Suppressor macrophage (primary cell): ENCODE data around the gene CAPN9.
"Not testable (repeated sequence)": the region's sequence is repeated elsewhere in the genome, so short reads cannot be mapped to it uniquely, and the experiment has no call there.

Source experiments
- DNase-seq, 4 experiments: peaks; one replicate each; pipeline ENCODE4 v3.0.0-alpha.2; 2020 to 2022

CAPN9 gene

DNA sequence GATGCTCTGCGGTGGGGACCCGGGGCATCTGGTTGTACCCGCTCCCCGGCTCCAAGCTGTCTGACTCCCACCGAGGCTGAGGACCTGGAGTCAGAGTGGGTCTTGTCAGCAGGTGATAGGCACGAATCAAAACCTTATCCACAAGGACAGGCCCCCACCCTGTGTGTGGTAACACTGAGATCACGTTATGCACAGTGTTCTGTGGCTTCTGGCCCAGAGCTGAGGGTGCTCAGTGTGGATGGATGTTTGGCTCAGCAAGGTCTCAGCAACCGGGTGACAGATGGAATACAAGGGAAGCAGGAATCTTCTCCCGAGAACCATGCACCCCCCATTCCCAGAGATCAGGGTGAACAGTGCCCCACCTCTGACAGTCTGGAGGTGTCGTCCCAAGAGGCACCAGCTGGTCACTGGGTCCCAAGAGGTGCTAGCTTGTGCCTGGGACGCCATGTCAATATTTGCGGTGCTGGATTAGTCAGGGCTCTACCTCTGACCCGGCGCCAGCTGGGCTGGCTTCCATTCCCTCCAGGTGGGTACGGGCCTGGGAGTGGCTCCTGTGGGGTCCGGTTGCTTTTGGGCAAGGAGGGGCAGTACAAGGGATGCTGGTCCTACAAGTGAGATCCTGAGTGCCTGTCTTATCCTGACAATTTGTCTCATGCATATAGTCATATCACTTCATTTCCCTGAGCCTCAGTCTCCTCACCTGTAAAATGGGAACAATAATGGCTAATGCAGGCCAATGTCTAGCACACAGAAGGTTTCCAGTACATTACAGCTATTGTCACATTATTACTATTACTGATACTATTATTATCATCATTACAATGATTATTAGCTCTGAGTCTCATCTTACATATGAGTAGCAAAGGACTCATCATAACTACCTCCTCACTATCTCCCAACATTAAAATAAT is 957 bp downstream of the CAPN9 start:
- no peak for DNase-seq

DNA sequence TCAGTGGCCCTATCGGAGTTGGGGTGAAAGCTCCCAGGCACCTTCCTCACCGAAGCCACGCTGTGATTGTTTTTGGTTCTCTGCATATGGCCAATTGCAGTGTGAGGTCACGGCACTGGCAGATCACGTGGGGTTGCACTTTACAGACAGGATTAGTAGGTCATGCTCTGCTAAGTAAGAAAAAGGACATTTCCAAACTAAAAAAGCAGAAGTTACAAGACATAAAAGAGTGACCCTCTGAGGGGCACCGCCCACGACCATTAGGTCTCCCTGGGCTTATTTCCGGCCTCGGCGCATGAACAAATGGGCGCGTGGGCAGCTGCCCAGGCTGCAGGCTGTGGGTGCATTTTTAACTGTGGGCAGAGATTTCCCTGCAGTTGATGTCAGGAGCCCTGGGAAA is 2.0 kb downstream of the CAPN9 start:
- peak; percentile 77 to 90 (median 88) for DNase-seq

DNA sequence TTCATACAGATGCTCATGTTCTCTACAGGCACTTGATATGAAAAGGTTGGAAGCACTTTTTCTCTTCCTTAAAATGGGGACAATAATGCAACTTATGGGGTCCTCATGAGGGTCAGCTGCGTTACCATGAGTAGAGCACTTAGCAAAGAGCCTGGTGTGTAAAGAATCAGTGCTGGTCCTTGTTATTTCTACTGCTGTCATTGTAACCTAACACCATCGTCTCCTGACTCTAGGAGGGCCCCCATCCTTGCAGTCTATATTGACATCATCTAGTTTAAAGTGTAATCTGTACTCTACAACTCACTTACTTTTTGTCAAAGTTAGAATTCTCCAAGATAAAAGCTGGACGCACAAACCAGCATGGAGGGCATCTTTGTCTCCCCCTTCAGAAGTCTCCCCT is 2.4 kb downstream of the CAPN9 start:
- DNase-seq = no peak

DNA sequence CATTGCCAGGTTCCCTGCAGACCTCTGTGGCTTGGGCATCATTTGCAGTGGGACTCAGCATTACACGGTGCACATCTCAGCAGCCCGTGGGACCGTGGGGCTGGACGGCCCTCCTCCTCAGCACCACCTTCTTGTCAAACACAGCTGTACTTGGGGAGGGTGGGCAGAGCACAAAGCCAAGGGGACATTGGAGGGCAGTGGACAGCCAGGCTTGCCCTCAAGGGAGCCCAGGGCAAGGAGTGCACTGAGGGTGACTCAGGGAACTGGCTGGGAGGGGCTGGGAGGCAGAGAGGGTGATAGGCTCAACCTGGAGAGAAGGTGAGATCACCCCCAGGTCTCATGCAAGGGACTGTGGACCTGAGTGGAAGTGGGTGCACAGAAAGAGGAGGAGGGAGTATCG is 3.4 kb downstream of the CAPN9 start:
- DNase-seq = no peak

DNA sequence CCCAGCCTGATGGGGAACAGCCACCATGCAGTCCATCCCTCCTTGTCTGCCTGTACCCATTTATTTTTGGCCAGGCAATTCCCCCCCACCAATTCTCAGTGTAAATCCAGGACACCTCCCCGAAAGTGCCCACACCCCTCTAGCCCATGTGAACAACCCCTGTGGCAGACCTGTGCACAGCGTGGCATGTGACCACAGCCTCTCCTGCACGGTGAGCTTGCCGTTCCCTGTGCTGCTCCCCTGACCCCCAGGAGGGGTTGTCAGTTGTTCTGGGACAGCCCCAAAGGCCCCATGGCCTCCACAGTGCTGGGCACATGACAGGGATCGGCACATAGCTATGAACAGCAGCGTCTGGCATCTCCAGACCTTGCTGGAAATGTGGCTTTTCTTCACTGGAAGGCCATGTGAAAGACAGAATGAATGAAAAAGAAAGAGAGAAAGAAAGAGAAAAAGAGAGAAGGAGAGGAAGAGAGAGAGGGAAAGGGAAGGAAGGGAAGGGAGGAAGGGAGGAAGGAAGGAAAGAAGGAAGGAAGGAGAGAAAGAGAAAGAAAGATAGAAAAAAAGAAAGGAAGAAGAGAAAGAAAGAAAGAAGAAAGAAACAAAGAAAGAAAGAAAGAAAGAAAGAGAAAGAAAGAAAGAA is 3.9 kb downstream of the CAPN9 start:
- DNase-seq = no peak

DNA sequence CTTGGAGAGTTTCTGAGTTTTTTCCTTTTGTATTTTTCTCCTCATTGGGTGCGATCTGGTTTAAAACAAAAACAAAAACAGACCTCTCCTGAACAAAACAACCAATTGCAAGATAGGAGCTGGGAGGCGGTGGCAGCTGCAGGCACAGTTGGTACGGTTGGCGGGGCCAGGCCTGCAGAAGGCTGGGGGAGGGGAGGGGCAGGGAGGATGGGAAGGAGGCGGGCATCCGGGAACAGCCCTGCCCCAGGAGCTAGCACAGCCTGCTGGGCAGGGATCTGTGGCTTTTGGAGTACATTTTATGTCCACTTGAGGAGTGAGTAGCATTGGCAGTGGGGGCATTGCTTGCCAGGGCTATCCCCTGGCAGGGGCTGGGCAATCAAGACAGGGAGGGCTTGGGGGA is 5.2 kb downstream of the CAPN9 start:
- DNase-seq = no peak

DNA sequence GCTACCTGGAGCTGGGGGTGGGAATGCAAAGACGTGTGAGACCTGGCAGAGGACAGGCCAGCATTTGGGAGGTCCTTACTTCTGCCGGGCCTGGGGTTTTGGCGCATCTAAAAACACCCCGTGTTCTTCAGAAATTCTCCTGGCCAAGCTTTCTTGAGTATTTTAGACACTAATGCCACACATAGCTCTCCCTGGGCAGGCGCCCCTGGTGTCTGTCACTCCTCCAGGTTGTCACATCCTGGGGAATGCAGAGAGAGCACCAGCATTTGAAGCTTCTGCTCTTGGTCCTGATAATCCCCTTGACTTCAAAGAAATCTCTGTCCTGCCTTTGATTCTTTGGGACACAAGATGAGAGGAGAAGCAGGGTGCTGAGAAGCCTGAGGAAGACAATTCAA is 6.0 kb downstream of the CAPN9 start:
- no peak for DNase-seq

DNA sequence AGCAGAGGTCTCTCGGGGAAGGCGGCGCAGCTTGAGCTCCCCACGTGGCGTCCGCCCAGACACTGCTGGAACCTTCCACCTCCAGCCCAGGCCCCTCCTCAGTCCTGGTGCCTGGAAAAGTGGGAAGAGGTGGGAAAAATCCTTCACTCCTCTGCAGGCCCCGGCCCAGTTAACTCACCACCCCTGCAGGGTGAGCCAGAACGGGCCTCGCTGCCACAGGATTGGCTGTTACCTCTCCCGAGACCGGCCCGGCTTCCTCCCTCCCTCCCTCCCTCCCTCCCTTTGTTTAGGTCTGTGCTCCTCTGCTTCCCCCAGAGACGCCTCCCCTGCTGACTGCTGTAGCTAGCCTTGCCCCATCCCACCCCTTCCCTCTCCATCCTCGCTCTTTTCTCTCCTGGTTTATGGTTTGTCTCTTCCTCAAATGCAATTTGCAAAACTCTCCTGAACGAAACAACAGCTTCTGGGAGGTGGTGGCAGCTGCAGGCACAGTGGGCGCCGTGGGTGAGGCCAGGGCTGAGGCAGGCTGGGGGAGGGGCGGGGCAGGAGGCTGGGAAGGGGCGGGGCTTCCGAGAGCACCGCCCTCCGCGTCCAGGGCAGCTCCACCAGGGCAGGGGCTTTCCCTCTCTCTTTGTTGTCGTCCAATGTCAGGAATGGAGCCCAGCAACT is 6.5 kb downstream of the CAPN9 start:
- DNase-seq = peak; percentile 14 to 77 (median 22)

DNA sequence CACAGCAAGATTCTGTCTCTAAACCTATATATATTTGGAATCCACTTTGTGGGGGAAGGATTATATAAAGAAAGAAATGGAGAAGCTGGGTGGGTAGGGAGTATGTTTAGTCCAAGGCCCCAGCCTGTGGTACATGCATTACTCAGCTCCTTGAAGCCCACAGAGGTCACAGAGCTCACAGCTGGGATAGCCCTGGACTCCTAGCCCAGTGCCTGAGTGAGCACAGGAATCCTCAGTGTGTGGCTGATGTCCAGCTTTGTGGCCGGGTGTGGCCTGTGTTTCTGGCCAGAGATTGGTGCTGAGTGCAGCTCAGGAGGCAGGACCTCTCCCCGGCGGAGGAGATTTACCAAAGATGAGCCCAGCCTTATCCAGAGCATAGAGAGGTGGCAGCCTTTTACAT is 7.6 kb downstream of the CAPN9 start:
- peak in 3 of 4 experiments; percentile 12 to 56 (median 39) for DNase-seq

DNA sequence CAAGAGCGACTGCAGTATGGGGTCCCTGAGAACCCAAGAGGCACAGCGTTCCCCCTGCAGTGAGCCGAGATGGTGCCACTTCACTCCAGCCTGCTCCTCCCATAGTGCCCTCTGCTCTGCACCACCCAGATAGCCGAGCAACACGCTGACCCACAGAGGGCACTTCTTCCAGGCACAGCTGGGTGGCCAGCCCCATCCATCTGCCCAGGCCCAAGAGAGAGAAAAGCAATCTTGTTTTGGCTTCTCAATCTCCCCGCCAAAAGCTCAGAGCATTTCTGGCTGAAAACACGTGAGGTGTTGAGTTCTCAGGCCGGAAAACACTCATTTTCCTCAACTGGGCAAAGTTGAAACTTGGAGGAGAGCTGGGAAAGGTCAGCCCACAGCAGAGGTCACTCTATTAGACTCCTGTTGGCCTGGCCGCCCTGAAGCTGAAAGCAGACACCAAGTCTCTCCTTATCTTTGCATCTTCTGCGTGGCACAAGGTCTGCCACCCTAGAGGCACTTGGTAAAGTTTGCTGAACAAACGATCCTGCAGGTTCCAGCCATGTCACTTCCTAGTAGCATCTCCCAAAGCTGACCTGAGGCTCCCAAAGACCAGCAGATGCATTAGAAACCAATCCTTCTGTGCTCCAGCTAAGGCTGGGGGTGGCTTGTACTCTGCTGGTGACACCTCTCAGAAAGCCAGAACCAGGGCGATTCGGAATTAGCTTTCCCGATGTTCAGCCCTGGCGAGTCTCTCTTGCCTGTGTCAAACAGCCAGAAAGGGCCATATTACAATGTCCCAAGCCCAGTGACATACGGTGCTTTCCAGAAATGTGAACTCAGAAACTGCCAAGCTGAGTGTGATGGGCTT is 10.9 kb downstream of the CAPN9 start:
- DNase-seq = no peak

DNA sequence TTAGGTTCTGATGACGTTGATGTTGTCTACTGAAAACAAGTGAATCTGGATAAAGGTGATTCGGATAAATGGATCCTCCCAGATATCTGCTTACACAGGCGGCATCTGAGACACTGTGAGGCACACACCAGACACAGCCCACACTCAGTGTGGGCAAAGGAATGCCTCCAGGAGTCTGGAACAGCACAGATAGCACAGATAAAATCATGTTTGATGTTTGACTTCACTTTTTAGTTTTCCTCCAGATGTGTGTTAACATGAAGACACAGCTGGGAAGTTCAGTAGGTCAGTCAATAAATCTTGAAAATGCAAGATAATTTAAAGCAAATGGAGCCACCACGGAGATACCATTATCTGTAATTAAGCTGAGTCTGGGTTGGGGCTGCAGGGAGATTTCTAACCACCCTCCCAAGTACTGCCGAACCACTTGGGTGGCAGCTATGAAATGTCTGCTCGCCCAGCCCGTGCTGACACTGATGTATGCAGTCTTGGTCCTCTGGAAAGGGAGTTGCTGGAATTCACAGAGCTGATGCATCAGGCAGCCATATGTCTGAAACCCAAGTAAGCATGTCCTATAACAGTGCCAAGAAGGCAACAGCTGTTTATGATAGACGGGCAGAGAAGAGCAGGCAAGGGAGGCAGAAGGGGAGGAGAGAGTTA is 11.7 kb downstream of the CAPN9 start:
- no peak for DNase-seq

DNA sequence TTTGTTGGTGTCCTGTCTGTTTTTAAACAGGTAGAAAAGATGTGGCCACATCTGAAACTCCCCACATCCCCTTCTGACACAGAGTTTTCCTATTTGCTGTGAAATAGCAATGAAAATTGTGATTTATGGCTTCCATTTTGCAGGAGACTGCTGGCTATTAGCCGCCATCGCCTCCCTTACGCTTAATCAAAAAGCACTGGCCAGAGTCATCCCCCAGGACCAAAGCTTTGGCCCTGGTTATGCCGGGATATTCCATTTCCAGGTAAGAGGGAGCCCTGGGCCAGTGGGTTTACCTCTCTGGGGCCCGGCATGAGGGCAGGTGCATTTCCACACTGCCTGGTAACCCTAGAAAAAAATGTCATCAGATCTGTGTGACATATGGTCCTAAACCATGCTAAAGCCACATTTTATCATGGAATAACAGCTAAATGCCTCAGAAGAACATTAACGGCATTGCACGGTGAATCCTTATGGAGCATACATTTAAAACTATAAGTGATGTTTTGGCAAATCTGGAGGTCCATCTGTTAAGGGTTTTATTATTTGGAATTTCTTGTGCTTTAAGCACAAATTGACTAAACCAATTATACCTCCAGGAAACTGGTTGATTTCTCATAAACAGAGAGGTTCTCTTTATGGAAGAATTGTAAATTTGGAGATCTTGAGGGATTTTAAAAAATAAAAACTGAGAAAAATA is 12.3 kb downstream of the CAPN9 start:
- DNase-seq = no peak

DNA sequence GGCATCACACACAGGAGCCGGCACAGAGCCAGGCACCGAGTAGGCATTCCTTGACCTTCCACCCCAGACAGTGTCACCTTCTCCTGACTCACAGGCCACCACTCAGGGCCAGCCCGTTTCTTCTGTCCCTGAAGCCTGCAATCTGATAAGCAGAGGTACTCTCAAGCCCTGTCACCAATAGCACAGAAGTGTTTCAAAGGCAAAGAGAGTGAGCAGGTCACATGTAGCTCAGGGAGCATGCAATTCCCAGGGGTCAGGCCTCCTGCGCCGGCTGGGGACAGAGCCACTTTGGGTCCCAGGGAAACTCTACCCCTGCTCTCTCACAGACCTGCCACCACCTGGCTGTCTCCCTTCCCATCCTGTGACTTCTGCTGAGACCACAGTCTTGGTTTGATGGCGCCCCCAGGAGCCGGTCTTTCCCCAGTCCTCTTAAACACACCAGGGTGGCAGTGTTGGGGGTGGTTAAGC is 13.2 kb downstream of the CAPN9 start:
- no peak for DNase-seq

DNA sequence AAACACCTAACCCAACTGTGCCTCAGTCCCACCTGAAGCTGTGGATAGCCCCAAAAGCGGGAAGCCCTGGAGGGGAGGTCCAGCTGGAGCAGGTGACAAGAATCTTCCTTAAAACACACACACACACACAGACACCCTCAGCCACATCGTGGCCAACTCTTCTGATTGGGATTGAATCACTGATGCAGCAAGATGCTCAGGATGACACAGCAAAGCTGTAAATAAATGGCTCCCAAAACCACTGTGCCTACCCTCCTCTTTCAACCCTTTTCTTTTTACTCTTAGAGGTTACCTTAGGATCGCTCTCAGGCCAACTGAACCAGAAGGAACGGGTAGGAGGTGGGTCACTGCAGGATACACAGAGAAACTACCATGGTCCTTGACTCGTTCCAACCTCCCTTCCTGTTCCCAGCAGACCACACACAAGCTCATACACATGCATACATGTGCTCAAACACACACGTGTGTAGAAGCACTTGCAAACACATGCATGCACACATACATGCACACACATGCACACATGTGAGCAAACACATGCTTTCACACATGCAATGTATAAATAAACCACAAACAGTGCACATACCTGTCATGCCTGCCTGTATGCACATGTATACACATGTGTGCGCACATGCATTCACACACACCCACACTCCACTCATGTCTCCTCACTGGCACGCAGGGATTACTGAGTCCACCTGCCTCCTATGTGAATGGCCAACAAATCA is 14.4 kb downstream of the CAPN9 start:
- no peak for DNase-seq

DNA sequence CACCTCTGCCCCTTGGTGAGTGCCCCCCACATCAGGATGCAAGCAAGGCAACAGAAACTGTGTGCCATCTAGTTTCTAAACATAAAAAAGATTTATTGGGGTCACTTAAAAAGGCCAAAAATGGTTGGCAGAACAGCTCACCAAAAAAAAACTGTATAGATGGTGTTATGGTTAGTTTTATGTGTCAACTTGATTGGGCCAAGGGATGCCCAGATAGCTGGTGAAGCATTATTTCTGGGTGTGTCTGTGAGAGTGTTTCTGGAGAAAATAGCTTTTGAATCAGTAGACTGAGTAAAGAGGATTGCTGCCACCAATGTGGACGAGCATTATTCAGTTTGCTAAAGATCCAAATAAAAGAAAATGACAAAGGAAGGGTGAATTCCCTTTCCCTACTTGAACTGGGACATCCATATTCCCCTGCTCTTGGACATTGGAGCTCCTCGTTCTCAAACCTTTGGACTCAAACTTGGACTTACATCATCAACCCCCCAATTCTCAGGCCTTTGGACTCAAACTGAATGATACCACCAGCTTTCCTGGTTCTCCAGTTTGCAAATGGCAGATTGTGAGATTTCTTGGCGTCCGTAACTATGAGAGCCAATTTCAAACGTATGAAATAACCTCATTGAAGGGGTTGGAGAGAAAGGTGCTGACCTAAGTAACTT is 16.9 kb downstream of the CAPN9 start:
- DNase-seq = no peak

DNA sequence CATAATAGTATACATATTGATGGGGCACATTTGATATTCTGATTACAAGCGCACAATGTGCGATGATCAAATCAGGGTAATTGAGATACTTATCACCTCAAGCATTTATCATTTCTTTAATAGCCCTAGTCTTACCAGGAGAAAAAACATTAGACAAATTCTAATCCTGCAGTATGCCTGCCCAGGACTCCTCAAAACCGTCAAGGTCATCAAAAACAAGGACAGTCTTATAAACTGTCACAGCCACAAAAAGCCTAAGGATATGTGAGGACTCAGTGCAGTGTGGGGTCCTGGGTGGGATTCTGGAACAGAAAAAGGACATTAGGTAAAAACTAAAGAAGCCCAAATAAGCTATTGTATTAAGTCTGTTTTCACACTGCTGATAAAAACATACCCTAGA is 19.1 kb downstream of the CAPN9 start:
- DNase-seq = no peak

DNA sequence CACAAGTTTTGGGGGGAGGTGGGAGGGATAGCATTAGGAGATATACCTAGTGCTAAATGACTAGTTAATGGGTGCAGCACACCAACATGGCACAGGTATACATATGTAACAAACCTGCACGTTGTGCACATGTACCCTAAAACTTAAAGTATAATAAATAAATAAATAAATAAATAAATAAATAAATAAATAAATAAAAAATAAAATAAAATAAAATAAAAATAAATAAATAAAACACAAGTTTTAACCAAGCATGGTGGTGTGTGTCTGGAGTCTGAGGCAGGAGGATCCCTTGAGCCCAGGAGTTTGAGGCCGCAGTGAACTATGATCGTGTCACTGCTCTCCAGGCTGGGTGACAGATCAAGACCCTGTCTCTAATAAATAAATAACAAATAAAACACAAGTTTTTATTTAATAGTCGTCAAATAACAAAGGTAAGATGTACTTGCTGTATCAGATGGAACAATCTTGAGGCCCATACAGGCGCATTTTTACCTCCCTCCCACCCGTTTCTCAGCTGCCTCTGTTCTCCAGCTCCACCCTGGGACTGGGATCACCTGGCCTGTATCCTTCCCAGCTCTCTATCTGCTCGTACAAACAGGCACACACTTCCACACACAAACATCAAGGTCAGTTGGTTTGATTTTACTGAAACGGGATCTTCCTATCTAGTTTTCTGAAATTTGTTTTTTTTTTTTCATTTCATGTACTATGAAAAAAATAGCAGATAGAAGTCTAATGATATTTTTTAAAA is 20.8 kb downstream of the CAPN9 start:
- not testable (repeated sequence) for DNase-seq

DNA sequence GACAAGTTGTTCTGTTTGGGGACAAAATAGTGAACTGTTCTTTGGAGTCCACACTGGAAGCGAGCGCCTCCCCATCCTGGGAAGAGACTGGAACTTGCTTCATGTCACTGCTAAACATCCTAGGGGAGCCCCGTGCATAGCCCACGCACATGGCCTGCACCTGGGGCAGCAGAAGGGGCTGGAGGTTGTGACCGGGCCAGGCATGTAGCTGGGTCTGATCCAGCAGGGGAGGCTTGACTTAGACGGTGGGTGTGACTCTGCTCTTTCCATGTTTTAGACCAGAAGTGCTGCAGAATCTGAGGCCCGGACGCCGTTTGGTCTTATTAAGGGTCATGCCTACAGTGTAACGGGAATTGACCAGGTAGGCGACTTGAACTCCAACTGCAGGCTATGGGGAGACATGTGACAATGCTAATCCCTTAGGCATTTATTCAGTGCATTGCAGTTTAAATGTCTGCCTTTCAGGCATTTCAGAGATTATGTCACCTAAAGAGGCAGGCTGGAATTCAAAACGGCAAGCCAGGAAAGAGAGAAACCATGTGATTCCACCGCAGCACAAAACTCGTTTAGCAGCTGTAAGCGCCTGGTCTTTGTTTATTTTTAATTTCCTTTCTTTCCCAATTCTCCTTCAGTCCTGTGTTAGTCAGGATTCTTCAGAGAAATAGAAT is 21.8 kb downstream of the CAPN9 start:
- no peak for DNase-seq

DNA sequence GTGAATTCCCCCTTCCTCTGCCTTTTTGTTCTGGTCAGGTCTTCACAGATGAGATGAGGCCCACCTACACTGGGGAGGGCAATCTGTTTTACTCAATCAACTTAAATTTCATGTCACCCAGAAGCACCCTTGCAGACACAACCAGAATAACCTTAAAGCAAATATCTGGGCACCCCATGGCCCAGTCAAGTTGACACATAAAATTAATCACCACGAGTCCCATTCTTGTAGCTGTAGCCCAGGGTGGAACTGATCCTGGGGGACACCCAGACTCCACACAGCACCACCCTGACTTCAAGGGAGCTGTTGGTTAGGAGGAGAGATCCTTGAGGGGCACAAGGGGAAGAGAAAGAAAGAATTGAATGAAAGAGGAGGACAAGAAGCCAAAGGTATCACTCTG is 23.1 kb downstream of the CAPN9 start:
- DNase-seq = no peak
